ENCODE results near the gene C10orf71.

DNA sequence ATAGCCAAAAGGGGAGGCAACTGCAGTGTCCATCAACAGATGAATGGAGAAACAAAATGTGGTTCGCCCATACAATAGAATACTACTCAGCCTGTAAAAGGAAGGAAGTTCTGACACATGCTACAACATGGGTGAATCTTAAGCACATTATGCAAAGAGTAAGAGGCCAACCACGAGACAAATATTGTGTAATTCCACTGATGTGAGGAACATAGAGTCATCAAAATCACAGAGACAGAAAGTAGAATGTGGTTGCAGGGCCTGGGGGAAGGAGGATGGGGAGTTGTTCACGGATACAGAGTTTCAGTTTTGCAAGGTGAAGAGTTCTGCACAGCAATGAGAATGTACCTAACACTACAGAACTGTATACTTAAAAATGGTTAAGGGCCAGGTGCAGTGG, 13.7 kb upstream of the C10orf71 start:
- TF ChIP-seq, protein P1, sequence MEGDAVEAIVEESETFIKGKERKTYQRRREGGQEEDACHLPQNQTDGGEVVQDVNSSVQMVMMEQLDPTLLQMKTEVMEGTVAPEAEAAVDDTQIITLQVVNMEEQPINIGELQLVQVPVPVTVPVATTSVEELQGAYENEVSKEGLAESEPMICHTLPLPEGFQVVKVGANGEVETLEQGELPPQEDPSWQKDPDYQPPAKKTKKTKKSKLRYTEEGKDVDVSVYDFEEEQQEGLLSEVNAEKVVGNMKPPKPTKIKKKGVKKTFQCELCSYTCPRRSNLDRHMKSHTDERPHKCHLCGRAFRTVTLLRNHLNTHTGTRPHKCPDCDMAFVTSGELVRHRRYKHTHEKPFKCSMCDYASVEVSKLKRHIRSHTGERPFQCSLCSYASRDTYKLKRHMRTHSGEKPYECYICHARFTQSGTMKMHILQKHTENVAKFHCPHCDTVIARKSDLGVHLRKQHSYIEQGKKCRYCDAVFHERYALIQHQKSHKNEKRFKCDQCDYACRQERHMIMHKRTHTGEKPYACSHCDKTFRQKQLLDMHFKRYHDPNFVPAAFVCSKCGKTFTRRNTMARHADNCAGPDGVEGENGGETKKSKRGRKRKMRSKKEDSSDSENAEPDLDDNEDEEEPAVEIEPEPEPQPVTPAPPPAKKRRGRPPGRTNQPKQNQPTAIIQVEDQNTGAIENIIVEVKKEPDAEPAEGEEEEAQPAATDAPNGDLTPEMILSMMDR (IDR thresholded peaks at IDR 0.05): no peak
- TF ChIP-seq NR3C1 (IDR thresholded peaks at IDR 0.05): no peak
- no peak for TF ChIP-seq ZFP36 (IDR thresholded peaks at IDR 0.05; ENCODE audit: borderline replicate concordance, partially characterized antibody)
- TF ChIP-seq CHD2 (IDR thresholded peaks at IDR 0.05; ENCODE audit: low read length, partially characterized antibody): no peak
- TF ChIP-seq, protein P2, sequence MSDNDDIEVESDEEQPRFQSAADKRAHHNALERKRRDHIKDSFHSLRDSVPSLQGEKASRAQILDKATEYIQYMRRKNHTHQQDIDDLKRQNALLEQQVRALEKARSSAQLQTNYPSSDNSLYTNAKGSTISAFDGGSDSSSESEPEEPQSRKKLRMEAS (IDR thresholded peaks at IDR 0.05): no peak
- TF ChIP-seq EHMT2 (IDR thresholded peaks at IDR 0.05; ENCODE audit: low read depth): no peak

All from A549 (cell line).